ENCODE measurements around the gene ESRRG.
"Not testable (repeated sequence)": the region's sequence is repeated elsewhere in the genome, so short reads cannot be mapped to it uniquely, and the experiment has no call there.

The ESRRG gene

GRCh38 chr1:216562383-216562782, 160.8 kb downstream of the ESRRG start:
- DNase-seq, result no peak

- no peak for DNase-seq
Measured at GRCh38 chr1:216560527-216560926, 162.7 kb downstream of the ESRRG start.

- no peak for DNase-seq
Measured at GRCh38 chr1:216559359-216559758, 163.9 kb downstream of the ESRRG start.

- no peak for DNase-seq
Measured at GRCh38 chr1:216555653-216556052, 167.6 kb downstream of the ESRRG start.

- DNase-seq, result no peak
Measured at GRCh38 chr1:216554934-216555333, 168.3 kb downstream of the ESRRG start.

GRCh38 chr1:216553766-216554165, 169.5 kb downstream of the ESRRG start:
- DNase-seq, result no peak

- no peak for DNase-seq
Measured at GRCh38 chr1:216553040-216553439, 170.2 kb downstream of the ESRRG start.

- no peak for DNase-seq
Measured at GRCh38 chr1:216549796-216550195, 173.4 kb downstream of the ESRRG start.

- DNase-seq, result no peak
Measured at GRCh38 chr1:216542741-216543140, 180.5 kb downstream of the ESRRG start.

GRCh38 chr1:216542263-216542662, 181.0 kb downstream of the ESRRG start:
- DNase-seq, result no peak

GRCh38 chr1:216535751-216536150, 187.5 kb downstream of the ESRRG start:
- DNase-seq, result no peak

- DNase-seq, result peak; percentile 6
Measured at GRCh38 chr1:216535059-216535458, 188.2 kb downstream of the ESRRG start.

- no peak for DNase-seq
Measured at GRCh38 chr1:216533776-216534175, 189.5 kb downstream of the ESRRG start.

GRCh38 chr1:216532251-216532798, 190.9 kb downstream of the ESRRG start:
- DNase-seq, result no peak

- DNase-seq, result peak; percentile 34
Measured at GRCh38 chr1:216531263-216532239, 191.7 kb downstream of the ESRRG start.

GRCh38 chr1:216529851-216530250, 193.4 kb downstream of the ESRRG start:
- not testable (repeated sequence) for DNase-seq

- no peak for DNase-seq
Measured at GRCh38 chr1:216528816-216529215, 194.4 kb downstream of the ESRRG start.

GRCh38 chr1:216523449-216524190, 199.6 kb downstream of the ESRRG start:
- DNase-seq, result peak; percentile 45

- DNase-seq, result no peak
Measured at GRCh38 chr1:216523043-216523442, 200.2 kb downstream of the ESRRG start.

- no peak for DNase-seq
Measured at GRCh38 chr1:216521477-216521876, 201.8 kb downstream of the ESRRG start.

GRCh38 chr1:216518844-216519627, 204.2 kb downstream of the ESRRG start:
- no peak for DNase-seq

GRCh38 chr1:216502528-216503162, 220.6 kb downstream of the ESRRG start:
- DNase-seq, result no peak

Measured in fibroblast of skin of abdomen (primary cell).